Measurements from ENCODE around the gene LSG1.

DNA sequence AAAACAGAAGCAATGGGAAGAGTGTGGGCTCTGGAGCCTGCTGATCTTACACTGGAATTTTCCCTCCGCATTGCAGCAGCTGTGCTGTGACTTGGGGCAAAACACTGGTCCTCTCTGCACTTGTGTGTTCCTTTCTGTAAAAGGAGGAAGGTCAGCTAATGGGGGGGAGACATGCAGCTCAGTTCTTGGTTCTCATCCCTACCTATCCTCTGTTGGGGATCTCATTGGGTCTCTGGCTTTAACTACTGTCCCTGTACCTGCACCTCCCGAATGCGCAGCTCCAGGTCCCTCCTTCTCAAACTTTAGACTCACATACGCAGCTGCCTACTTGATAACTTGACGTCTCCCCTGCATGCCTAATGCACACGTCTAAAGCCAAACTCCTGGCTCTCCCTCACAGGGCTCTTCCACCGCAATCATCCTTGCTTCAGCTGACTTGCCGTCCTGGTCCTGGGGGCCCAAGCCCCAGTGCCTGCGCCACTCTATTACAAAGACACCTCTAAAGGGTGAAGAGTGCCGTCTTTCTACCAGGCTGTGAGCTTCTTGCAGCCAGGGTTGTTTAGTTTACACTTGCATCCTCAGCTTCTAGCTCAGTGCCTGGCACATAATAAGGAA lies 32.9 kb downstream of the LSG1 start:
- TF ChIP-seq, protein P1, sequence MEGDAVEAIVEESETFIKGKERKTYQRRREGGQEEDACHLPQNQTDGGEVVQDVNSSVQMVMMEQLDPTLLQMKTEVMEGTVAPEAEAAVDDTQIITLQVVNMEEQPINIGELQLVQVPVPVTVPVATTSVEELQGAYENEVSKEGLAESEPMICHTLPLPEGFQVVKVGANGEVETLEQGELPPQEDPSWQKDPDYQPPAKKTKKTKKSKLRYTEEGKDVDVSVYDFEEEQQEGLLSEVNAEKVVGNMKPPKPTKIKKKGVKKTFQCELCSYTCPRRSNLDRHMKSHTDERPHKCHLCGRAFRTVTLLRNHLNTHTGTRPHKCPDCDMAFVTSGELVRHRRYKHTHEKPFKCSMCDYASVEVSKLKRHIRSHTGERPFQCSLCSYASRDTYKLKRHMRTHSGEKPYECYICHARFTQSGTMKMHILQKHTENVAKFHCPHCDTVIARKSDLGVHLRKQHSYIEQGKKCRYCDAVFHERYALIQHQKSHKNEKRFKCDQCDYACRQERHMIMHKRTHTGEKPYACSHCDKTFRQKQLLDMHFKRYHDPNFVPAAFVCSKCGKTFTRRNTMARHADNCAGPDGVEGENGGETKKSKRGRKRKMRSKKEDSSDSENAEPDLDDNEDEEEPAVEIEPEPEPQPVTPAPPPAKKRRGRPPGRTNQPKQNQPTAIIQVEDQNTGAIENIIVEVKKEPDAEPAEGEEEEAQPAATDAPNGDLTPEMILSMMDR (IDR thresholded peaks at IDR 0.05), result no peak
- TF ChIP-seq POLR2A (IDR thresholded peaks at IDR 0.05), result no peak

Data from right lobe of liver (tissue), 4 donors.